Stomach (tissue), 4 donors: ENCODE data around the gene GPR87.

ENCODE experiments used
- CTCF ChIP-seq, 7 experiments: fragments of 450-650 bp in 4 of 7; fragments of 200-600 bp in 3 of 7; sonication (generic) in 3 of 7; IDR thresholded peaks; one replicate each; pipeline ENCODE4 v1.5.1; 2016 to 2019; ENCODE audit warnings: antibody characterized with exemption in 7 of 7, control low read depth in 2 of 7, mild to moderate bottlenecking in 1 of 7
- POLR2AphosphoS5 ChIP-seq, 3 donors: sonication (generic); formaldehyde crosslinking; IDR thresholded peaks; one replicate each; pipeline ENCODE4 v1.6.1; 2016; ENCODE audit warnings: antibody characterized with exemption in 3 of 3

- TF ChIP-seq CTCF (IDR thresholded peaks at IDR 0.05) (no peak), POLR2AphosphoS5 (IDR thresholded peaks at IDR 0.05) (no peak)
These were observed 49.6 kb downstream of the GPR87 start for GRCh38 chr3:151267066-151267465.
